H1 (cell line): Measurements from ENCODE around the gene PHF23.

ENCODE experiments used
- CEBPB ChIP-seq: IDR thresholded peaks from 2 replicates; pipeline ENCODE4 v1.6.1; 2012; ENCODE audit warnings: low read depth, low read length
- CTCF ChIP-seq, 3 experiments: IDR thresholded peaks; 1 replicate in 2 of 3; 2 replicates in 1 of 3; pipeline versions ENCODE4 v1.5.1 to v1.6.1; 2011; ENCODE audit warnings: low read length in 3 of 3, mild to moderate bottlenecking in 3 of 3, inconsistent platforms in 2 of 3, low read depth in 1 of 3, moderate library complexity in 1 of 3; ENCODE audit not compliant: insufficient read depth in 1 of 3; ENCODE audit errors: control extremely low read depth in 1 of 3
- EGR1 ChIP-seq: IDR thresholded peaks from 2 replicates; pipeline ENCODE4 v1.6.1; 2011; ENCODE audit warnings: low read depth, low read length, borderline replicate concordance
- EZH2 ChIP-seq: fragments of 200-600 bp; sonication (generic); IDR thresholded peaks from 2 replicates; pipeline ENCODE4 v1.7.1; 2012; ENCODE audit warnings: low read depth, mild to moderate bottlenecking, moderate library complexity, low read length, inconsistent platforms; ENCODE audit not compliant: severe bottlenecking
- KDM4A ChIP-seq: IDR thresholded peaks from one replicate; pipeline ENCODE4 v1.7.1; 2012; ENCODE audit warnings: low read depth, mild to moderate bottlenecking, moderate library complexity, low read length, inconsistent platforms; ENCODE audit not compliant: severe bottlenecking
- KDM5A ChIP-seq: fragments of 200-600 bp; IDR thresholded peaks from 2 replicates; pipeline ENCODE4 v1.7.1; 2012; ENCODE audit warnings: mild to moderate bottlenecking, low read length, inconsistent platforms, mixed read lengths
- MAX ChIP-seq: IDR thresholded peaks from 2 replicates; pipeline ENCODE4 v1.6.1; 2012; ENCODE audit warnings: inconsistent platforms
- NRF1 ChIP-seq: IDR thresholded peaks from 2 replicates; pipeline ENCODE4 v1.6.1; 2011; ENCODE audit warnings: mild to moderate bottlenecking, low read depth, low read length, improper control_type of control experiment
- POLR2A ChIP-seq, 2 experiments: IDR thresholded peaks; 1 replicate in 1 of 2; 2 replicates in 1 of 2; pipeline ENCODE4 v1.6.1; 2011; ENCODE audit warnings: low read depth in 2 of 2, low read length in 2 of 2, mild to moderate bottlenecking in 2 of 2; ENCODE audit errors: control extremely low read depth in 1 of 2
- POLR2AphosphoS5 ChIP-seq: IDR thresholded peaks from 2 replicates; pipeline ENCODE4 v1.6.1; 2011; ENCODE audit warnings: low read depth, low read length
- RAD21 ChIP-seq, 2 experiments: IDR thresholded peaks in 1 of 2; conservative IDR thresholded peaks in 1 of 2; 2 replicates each; pipeline ENCODE4 v1.6.1; 2011; ENCODE audit warnings: low read depth in 2 of 2, low read length in 2 of 2, improper control_type of control experiment in 1 of 2, inconsistent platforms in 1 of 2, mild to moderate bottlenecking in 1 of 2, moderate library complexity in 1 of 2
- SIN3A ChIP-seq, 2 experiments: IDR thresholded peaks in 1 of 2; conservative IDR thresholded peaks in 1 of 2; 2 replicates each; pipeline ENCODE4 v1.6.1; 2011 to 2012; ENCODE audit warnings: low read length in 2 of 2, improper control_type of control experiment in 1 of 2, low read depth in 1 of 2, mild to moderate bottlenecking in 1 of 2
- USF2 ChIP-seq: IDR thresholded peaks from 2 replicates; pipeline ENCODE4 v1.6.1; 2011; ENCODE audit warnings: low read length, improper control_type of control experiment
- ZNF274 ChIP-seq: IDR thresholded peaks from 2 replicates; pipeline ENCODE4 v1.7.0; 2012; ENCODE audit warnings: low read length, borderline replicate concordance; ENCODE audit errors: extremely low read depth

GRCh38 chr17:7204336-7204735 lies 34.9 kb downstream of the PHF23 start:
- TF ChIP-seq RAD21 (IDR thresholded peaks at IDR 0.05 in 1 of 2, conservative IDR thresholded peaks at IDR 0.05 in 1 of 2; ENCODE audit: low read depth in 2 of 2, low read length in 2 of 2) (no peak), KDM5A (no peak), KDM4A (no peak), CTCF (IDR thresholded peaks at IDR 0.05; ENCODE audit: control extremely low read depth in 1 of 3, insufficient read depth in 1 of 3, low read depth in 1 of 3, low read length in 3 of 3) (no peak), POLR2A (IDR thresholded peaks at IDR 0.05; ENCODE audit: control extremely low read depth in 1 of 2, low read depth in 2 of 2, low read length in 2 of 2) (no peak), MAX (no peak), ZNF274 (no peak), POLR2AphosphoS5 (no peak), USF2 (no peak), SIN3A (conservative IDR thresholded peaks at IDR 0.05 in 1 of 2, IDR thresholded peaks at IDR 0.05 in 1 of 2; ENCODE audit: low read depth in 1 of 2, low read length in 2 of 2) (no peak), NRF1 (no peak), EZH2 (no peak), EGR1 (no peak), CEBPB (no peak)
